Thoracic aorta (tissue), 2 donors: ENCODE measurements around the gene SORD. TPM values are rescaled to one million over a fixed set of nuclear protein-coding genes. Genes with fewer than 3 reads are reported as not detected.

ENCODE experiments used
- ATAC-seq: fragments of 150-250 bp; one replicate; pipeline ENCODE4 v1.8.0; 2017; ENCODE audit warnings: low read depth; ENCODE audit not compliant: insufficient number of reproducible peaks, low FRiP score
- DNase-seq: peaks from one replicate; pipeline ENCODE4 v3.0.0-alpha.2; 2020; ENCODE audit warnings: low spot score
- H3K27ac ChIP-seq, 2 donors: fragments of 200-600 bp; sonication (generic); 1 replicate in 1 of 2; 2 replicates in 1 of 2; pipeline ENCODE4 v1.5.1; 2016; ENCODE audit warnings: mild to moderate bottlenecking in 2 of 2, moderate library complexity in 2 of 2
- H3K27me3 ChIP-seq: fragments of 200-600 bp; sonication (generic); replicated peaks from 2 replicates; pipeline ENCODE4 v1.6.0; 2016; ENCODE audit warnings: mild to moderate bottlenecking; ENCODE audit not compliant: insufficient read depth
- H3K36me3 ChIP-seq: fragments of 200-600 bp; sonication (generic); one replicate; pipeline ENCODE4 v1.5.1; 2016
- H3K4me1 ChIP-seq, 2 donors: fragments of 200-600 bp; sonication (generic); 1 replicate in 1 of 2; 2 replicates in 1 of 2; pipeline versions ENCODE4 v1.5.1 to v1.6.0; 2016; ENCODE audit warnings: low read depth in 2 of 2, mild to moderate bottlenecking in 1 of 2; ENCODE audit not compliant: control insufficient read depth in 1 of 2
- H3K4me3 ChIP-seq: fragments of 200-600 bp; sonication (generic); 2 replicates; pipeline ENCODE4 v1.5.1; 2016; ENCODE audit warnings: mild to moderate bottlenecking
- H3K9me3 ChIP-seq: fragments of 200-600 bp; sonication (generic); 2 replicates; pipeline ENCODE4 v1.5.1; 2016
- CTCF ChIP-seq: fragments of 200-600 bp; sonication (generic); IDR thresholded peaks from one replicate; pipeline ENCODE4 v1.5.1; 2019; ENCODE audit warnings: antibody characterized with exemption
- total RNA-seq, 2 donors: library from RNA; depleted of rRNA; stranded (reverse); fragments of >200 nt; gene quantifications; one replicate each; pipeline versions ENCODE4 v1.1.0 to v1.2.3, GENCODE V29; 2016

Gene SORD
- total RNA-seq, 2 donors from 2014 or later, result 6.6 to 10.7 TPM

- H3K4me3 ChIP-seq, result no peak overlapping the region
- no peak for TF ChIP-seq CTCF
- no peak for DNase-seq
- H3K9me3 ChIP-seq, result no peaks in the 10 kb centered on the region
- H3K36me3 ChIP-seq, result no peaks in the 10 kb centered on the region
- H3K27me3 ChIP-seq, result no peaks in the 10 kb centered on the region
- no peak for ATAC-seq
- no peak overlapping the region for H3K27ac ChIP-seq
- no peaks in the 10 kb centered on the region for H3K4me1 ChIP-seq
These were observed 68.2 kb downstream of the SORD start for GRCh38 chr15:45091161-45091560.

GRCh38 chr15:45091576-45091975, 68.6 kb downstream of the SORD start:
- H3K4me3 ChIP-seq, result no peak overlapping the region
- H3K27ac ChIP-seq, result no peak overlapping the region
- H3K27me3 ChIP-seq, result no peaks in the 10 kb centered on the region
- ATAC-seq (no peak), DNase-seq (no peak)
- H3K4me1 ChIP-seq, result no peaks in the 10 kb centered on the region
- H3K36me3 ChIP-seq, result no peaks in the 10 kb centered on the region
- TF ChIP-seq CTCF, result no peak
- H3K9me3 ChIP-seq, result no peaks in the 10 kb centered on the region

- Histone ChIP-seq H3K36me3 (no peaks in the 10 kb centered on the region), H3K4me3 (no peak overlapping the region), H3K27ac (no peak overlapping the region), H3K4me1 (no peaks in the 10 kb centered on the region), H3K27me3 (no peaks in the 10 kb centered on the region), H3K9me3 (no peaks in the 10 kb centered on the region)
- ATAC-seq (no peak), DNase-seq (no peak)
- TF ChIP-seq CTCF, result no peak
These were observed 70.0 kb downstream of the SORD start for GRCh38 chr15:45093013-45093412.

- TF ChIP-seq CTCF, result no peak
- ATAC-seq (no peak), DNase-seq (no peak)
- Histone ChIP-seq H3K36me3 (no peaks in the 10 kb centered on the region), H3K4me3 (no peak overlapping the region), H3K27me3 (no peaks in the 10 kb centered on the region), H3K27ac (no peak overlapping the region), H3K4me1 (no peaks in the 10 kb centered on the region), H3K9me3 (no peaks in the 10 kb centered on the region)
These were observed 70.8 kb downstream of the SORD start for GRCh38 chr15:45093622-45094357.

GRCh38 chr15:45094358-45094730, 71.3 kb downstream of the SORD start:
- H3K4me1 ChIP-seq, result no peaks in the 10 kb centered on the region
- H3K36me3 ChIP-seq, result no peaks in the 10 kb centered on the region
- H3K27ac ChIP-seq, result no peak overlapping the region
- no peak for TF ChIP-seq CTCF
- ATAC-seq (no peak), DNase-seq (no peak)
- no peaks in the 10 kb centered on the region for H3K27me3 ChIP-seq
- H3K4me3 ChIP-seq, result no peak overlapping the region
- H3K9me3 ChIP-seq, result no peaks in the 10 kb centered on the region
